IPS-18a (cell line): ENCODE measurements around the gene ZCCHC8.
A peak's percentile ranks its signal among the peaks of the same experiment; 100 is the strongest.

Experiments
- H3K27ac ChIP-seq: one replicate; pipeline ENCODE4 v1.5.1; 2013; ENCODE audit warnings: low read length
- H3K27me3 ChIP-seq: one replicate; pipeline ENCODE4 v1.6.1; 2013; ENCODE audit warnings: mild to moderate bottlenecking, low read length; ENCODE audit not compliant: control insufficient read depth, insufficient read depth
- H3K36me3 ChIP-seq: one replicate; pipeline ENCODE4 v1.6.1; 2013; ENCODE audit warnings: low read depth, low read length; ENCODE audit not compliant: control insufficient read depth
- H3K4me1 ChIP-seq: one replicate; pipeline ENCODE4 v1.6.1; 2013; ENCODE audit warnings: low read depth, low read length; ENCODE audit not compliant: control insufficient read depth
- H3K4me3 ChIP-seq: one replicate; pipeline ENCODE4 v1.5.1; 2013; ENCODE audit warnings: low read length
- H3K9ac ChIP-seq: one replicate; pipeline ENCODE4 v1.6.1; 2013; ENCODE audit warnings: mild to moderate bottlenecking, low read length, moderate library complexity
- H3K9me3 ChIP-seq: one replicate; pipeline ENCODE4 v1.6.1; 2013; ENCODE audit warnings: low read depth, low read length; ENCODE audit not compliant: control insufficient read depth

ZCCHC8 gene

DNA sequence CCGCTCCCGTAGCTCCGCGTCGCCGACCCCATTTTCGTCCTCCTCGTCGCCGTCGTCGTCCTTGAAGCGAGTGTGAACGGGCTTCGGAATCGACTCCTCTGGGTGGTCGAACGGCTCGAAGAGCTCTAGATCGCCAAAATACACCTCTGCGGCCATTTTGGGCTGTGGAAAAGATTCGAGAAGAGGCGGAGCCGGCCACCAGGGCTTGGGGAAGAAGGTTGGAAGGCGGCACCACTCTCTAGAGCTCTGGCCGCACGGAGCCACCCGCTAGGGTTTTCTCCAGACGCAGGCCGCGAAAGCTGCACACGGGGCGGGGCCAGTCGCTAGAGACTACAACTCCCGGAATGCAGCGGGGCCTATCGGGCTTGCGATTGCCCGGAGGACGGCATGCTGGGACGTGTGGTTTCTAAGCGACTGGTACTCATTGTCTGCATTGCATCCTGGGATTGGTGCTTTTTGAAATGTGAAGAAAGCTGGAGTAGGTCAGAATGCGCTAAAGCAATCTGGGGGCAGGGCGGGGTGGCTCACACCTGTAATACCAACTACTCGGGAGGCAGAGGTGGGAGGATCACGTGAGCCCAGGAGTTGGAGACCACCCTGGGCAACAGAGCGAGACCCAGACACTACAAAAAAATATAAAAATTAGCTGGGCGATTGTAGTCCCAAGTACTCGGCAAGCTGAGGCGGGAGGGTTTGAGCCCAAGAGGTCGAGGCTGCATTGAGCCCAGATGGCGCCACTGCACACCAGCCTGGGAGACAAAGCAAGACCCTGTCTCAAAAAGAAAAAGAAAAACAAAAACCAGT is at the start of gene ZCCHC8:
TSS of gene ZCCHC8 (minus strand) at position 248 of the 804 bp plus-strand sequence. CDS start at position 156, 92 bp downstream.
- H3K27ac ChIP-seq: peak within 1 kb of the TSS; percentile 86
- peaks cover 7% of the 10 kb centered on the region for H3K4me1 ChIP-seq
- H3K36me3 ChIP-seq: peaks cover 29% of the 10 kb centered on the region

DNA sequence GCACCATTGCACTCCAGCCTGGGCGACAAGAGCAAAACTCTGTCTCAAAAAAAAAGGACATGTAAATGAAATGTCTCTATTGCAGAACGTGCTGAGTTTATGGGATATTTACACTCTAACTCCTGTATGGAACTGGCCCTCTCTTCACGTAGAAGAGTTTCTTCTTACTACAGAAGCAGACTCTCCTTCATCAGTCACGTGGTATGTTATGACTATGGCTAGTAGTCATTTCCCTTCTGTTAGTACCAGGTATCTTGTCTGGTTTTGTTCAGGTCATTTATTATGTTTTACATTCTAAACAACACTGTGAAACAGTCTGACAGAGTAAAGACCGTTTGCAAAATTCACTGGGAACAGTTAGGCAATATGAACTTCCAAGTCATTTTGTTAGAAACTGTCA is 46.6 kb upstream of the ZCCHC8 start:
- no peak overlapping the region for H3K9ac ChIP-seq
- no peak overlapping the region for H3K4me3 ChIP-seq
- no peak overlapping the region for H3K27ac ChIP-seq
- H3K9me3 ChIP-seq: no peaks in the 10 kb centered on the region
- H3K4me1 ChIP-seq: no peaks in the 10 kb centered on the region
- H3K27me3 ChIP-seq: no peaks in the 10 kb centered on the region
- peaks cover 75% of the 10 kb centered on the region for H3K36me3 ChIP-seq

More for the DNA sequence above, at the start of gene ZCCHC8:
- peak within 1 kb of the TSS; percentile 88 for H3K9ac ChIP-seq
- H3K27me3 ChIP-seq: no peaks in the 10 kb centered on the region
- peak within 1 kb of the TSS; percentile 74 for H3K4me3 ChIP-seq
- no peaks in the 10 kb centered on the region for H3K9me3 ChIP-seq

DNA sequence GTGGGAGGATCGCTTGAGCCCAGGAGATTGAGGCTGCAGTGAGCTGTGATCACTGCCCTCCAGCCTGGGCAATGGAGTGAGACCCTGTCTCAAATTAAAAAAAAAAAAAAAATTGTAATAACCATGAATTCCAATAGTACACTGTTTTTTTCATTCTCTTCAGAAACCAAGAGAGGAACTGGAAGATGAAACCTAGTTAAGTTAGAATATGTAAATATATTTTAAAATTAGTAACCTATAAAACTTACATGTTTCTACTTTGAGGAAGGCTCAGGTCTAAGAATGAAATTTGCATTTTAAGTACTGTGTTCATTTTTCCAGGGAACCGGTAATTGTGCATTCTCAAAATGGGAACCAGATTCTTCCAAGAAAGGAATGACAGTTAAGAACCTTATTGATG is 45.1 kb upstream of the ZCCHC8 start:
- Histone ChIP-seq H3K27me3 (no peaks in the 10 kb centered on the region), H3K9ac (no peak overlapping the region), H3K27ac (no peak overlapping the region), H3K9me3 (no peaks in the 10 kb centered on the region), H3K36me3 (peaks cover 72% of the 10 kb centered on the region), H3K4me3 (no peak overlapping the region), H3K4me1 (no peaks in the 10 kb centered on the region)

DNA sequence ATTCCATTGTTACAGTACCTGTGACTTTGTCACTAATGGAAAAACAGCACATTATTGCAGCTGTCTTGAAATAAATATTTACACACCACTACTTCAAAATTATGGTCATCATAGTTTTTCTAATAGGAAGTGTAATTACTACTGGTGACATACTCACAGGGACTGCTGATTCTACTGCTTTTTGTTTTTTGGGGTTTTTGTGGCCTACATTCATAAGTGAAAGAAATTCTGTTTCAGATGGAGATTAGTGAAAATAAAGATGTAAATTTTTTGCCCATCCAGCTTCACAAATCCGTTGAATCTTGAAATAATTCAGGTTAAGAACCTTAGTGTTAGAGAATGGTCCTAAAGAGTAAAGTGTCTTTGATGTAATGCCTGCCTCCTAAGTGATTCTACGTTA is 43.8 kb upstream of the ZCCHC8 start:
- peaks cover 63% of the 10 kb centered on the region for H3K36me3 ChIP-seq
- no peak overlapping the region for H3K4me3 ChIP-seq
- no peaks in the 10 kb centered on the region for H3K27me3 ChIP-seq
- no peaks in the 10 kb centered on the region for H3K9me3 ChIP-seq
- no peak overlapping the region for H3K27ac ChIP-seq
- no peak overlapping the region for H3K9ac ChIP-seq
- no peaks in the 10 kb centered on the region for H3K4me1 ChIP-seq

DNA sequence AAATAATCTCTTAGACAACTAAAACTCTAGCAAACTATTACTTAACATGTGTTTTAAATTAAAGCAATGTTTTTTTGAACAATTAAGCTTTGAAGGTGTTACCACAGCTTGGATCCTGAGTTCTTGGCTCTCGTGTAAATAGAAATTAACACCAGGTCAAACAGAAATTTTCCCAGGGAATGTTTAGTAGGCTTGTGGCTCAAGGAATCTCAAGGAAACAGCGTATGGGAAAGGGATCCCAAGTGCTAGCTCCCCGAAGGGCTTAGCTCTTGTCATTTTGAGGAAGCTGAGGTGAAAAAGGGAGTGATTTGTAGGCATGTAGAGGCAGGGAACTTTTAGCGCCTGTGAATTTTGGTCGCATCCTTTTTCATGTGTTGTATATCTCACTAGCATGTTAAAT is 37.8 kb upstream of the ZCCHC8 start:
- H3K4me3 ChIP-seq: no peak overlapping the region
- H3K36me3 ChIP-seq: peaks cover 66% of the 10 kb centered on the region
- no peaks in the 10 kb centered on the region for H3K4me1 ChIP-seq
- no peak overlapping the region for H3K9ac ChIP-seq
- no peaks in the 10 kb centered on the region for H3K9me3 ChIP-seq
- no peak overlapping the region for H3K27ac ChIP-seq
- H3K27me3 ChIP-seq: no peaks in the 10 kb centered on the region

DNA sequence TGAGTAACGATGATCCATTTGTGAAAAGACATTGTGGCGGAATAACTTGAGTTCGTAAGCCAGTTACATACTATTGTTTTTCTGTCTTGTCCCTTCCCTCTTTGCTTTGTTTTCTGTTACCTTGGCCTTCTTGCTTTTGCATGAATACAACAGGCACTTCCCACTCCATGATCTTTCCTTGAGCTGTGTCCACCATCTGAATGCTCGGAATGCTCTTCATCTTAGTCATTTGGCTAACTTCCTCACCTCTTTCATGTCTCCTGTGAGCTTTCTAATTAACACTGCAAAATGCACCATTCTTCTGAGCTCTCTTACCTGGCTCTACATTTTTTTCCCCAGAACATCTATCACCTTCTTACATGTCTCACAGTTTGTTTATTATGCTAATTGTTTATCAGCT is 36.3 kb upstream of the ZCCHC8 start:
- Histone ChIP-seq H3K27ac (no peak overlapping the region), H3K27me3 (no peaks in the 10 kb centered on the region), H3K9ac (no peak overlapping the region), H3K9me3 (no peaks in the 10 kb centered on the region), H3K36me3 (peaks cover 68% of the 10 kb centered on the region), H3K4me3 (no peak overlapping the region), H3K4me1 (no peaks in the 10 kb centered on the region)

DNA sequence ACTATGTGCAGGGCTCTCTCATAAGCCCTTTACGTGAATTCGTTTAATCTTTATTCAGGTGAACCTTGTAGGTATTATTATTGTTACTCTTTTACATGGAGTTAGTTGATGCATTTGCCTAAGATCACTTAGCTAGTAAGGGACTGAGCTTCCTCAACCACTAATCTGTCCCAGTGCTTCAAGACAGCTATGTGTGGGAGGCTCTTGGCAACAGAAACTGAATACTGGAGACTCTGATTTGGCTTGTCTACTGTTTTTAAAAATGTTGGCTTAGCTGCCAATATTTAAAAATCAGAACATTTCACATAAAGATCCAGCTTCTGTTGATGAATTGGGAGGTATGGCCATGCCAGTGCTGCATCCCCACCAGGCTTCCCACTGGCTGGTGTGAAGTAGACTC is 33.1 kb upstream of the ZCCHC8 start:
- Histone ChIP-seq H3K4me1 (no peaks in the 10 kb centered on the region), H3K27ac (no peak overlapping the region), H3K9me3 (no peaks in the 10 kb centered on the region), H3K27me3 (no peaks in the 10 kb centered on the region), H3K9ac (no peak overlapping the region), H3K36me3 (peaks cover 68% of the 10 kb centered on the region), H3K4me3 (no peak overlapping the region)

DNA sequence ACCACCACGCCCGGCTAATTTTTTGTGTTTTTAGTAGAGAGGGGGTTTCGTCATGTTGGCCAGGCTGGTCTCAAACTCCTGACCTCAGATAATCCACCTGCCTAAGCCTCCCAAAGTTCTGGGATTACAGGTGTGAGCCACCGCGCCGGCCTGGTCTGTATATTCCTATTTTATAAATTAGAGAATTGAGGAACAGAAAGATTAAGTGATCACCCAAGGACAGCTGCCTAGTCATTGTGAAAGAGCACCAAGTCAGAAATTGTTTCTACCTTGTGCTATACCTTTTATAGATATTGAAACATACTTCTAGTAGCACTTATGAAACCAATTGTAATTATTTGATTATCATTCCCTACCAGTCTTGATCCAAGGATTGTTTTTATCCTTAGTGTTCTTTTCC is 28.3 kb upstream of the ZCCHC8 start:
- peaks cover 13% of the 10 kb centered on the region for H3K4me1 ChIP-seq
- H3K9me3 ChIP-seq: no peaks in the 10 kb centered on the region
- no peak overlapping the region for H3K4me3 ChIP-seq
- H3K9ac ChIP-seq: no peak overlapping the region
- H3K27me3 ChIP-seq: no peaks in the 10 kb centered on the region
- no peak overlapping the region for H3K27ac ChIP-seq
- peaks cover 46% of the 10 kb centered on the region for H3K36me3 ChIP-seq

DNA sequence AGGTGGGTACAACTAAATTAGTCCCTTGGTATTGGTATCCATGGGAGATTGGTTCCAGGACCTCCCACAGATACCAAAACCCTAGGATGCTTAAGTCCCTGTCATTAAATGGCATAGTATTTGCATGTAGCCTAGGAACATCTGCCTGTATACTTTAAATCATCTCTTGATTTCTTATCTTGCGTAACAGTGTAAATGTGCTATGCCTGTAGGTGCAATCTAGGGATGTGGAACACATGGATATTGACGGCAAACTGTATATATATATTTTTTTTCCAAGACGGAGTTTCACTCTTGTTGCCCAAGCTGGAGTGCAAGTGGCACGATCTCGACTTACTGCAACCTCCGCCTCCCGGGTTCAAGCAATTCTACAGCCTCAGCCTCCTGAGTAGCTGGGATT is 27.9 kb upstream of the ZCCHC8 start:
- Histone ChIP-seq H3K4me3 (peak overlapping the region; percentile 100), H3K4me1 (peaks cover 17% of the 10 kb centered on the region), H3K36me3 (peaks cover 46% of the 10 kb centered on the region), H3K9ac (peak overlapping the region; percentile 100), H3K27ac (no peak overlapping the region), H3K9me3 (no peaks in the 10 kb centered on the region), H3K27me3 (no peaks in the 10 kb centered on the region)

DNA sequence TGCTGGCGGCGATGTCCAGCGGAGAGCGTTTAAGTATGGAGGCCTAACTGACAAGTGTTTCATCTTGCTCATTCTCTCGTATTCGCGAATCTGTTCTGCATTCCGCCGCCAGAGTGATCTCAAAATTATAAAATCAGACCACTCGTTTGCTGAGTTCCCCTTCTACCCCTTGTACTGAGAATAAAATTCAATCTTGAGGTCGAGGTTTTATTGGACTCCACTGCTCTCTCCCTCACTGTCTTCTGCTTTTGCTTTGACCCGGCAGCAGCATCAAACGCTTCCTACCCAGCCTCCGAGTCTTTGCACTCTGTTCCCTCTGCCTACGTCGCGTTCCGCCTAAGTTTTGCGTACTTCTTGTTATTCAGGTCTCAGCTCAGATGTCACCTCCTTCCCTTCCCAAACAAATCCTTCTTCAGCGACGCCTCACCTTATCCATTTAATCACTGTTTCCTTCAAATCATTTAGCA is 26.8 kb upstream of the ZCCHC8 start:
- no peaks in the 10 kb centered on the region for H3K27me3 ChIP-seq
- peak overlapping the region; percentile 90 for H3K27ac ChIP-seq
- no peaks in the 10 kb centered on the region for H3K9me3 ChIP-seq
- peak overlapping the region; percentile 100 for H3K9ac ChIP-seq
- peaks cover 17% of the 10 kb centered on the region for H3K4me1 ChIP-seq
- H3K36me3 ChIP-seq: peaks cover 44% of the 10 kb centered on the region
- H3K4me3 ChIP-seq: peak overlapping the region; percentile 100

DNA sequence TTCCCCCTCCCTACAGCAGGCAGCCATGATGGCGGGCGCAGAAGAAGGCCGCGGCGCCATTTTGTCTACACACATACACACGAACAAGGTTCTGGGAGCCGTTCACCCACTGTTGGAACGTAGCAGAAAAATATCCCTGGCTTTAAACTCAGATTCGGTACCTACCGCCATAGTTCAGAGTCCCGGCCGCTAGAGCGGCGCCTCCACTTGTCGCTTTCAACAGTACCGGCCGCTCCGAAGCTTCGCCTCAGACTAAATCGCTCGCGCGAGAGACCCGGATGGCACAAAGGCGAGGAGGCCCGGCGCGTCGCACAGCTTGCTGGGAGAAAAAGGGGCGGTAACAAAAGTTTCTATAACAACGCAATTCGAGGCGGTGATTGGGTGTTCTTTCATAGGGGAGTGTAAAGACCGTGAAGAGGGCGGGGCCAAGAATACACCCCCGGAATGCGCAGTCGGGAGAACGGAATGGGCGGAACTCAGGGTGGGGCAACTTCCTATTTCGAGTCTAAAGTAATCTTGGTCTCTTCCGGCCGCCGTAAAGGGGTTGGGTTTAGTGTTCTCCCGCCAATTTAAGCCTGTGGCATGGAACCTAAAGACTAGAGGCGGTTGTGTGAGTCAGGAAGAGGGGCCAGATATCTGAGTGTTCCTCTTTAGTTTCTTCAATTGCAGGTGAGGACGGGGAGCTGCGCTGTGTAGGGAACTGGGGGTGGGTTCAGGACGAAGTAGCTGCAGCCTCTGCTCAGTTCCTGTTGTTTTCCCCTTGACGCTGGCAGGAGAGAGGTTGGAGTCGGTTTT is 26.1 kb upstream of the ZCCHC8 start, which contains the start of the genes KNTC1 and RSRC2:
TSS of gene KNTC1 (plus strand) at position 567 of the 795 bp plus-strand sequence. CDS start 2,815 bp downstream, outside the sequence.
TSS of gene RSRC2 (minus strand) at position 254 of the 795 bp plus-strand sequence. CDS start at position 171, 83 bp downstream.
- Histone ChIP-seq H3K27ac (peak within 1 kb of the TSS; percentile 100), H3K36me3 (peaks cover 46% of the 10 kb centered on the region), H3K4me1 (peaks cover 17% of the 10 kb centered on the region), H3K27me3 (no peaks in the 10 kb centered on the region), H3K4me3 (peak within 1 kb of the TSS; percentile 100), H3K9me3 (no peaks in the 10 kb centered on the region), H3K9ac (peak within 1 kb of the TSS; percentile 100)
